ENCODE data around the gene FES. TPM values are rescaled to one million over a fixed set of nuclear protein-coding genes. Genes with fewer than 3 reads are reported as not detected.

FES gene
- polyA plus RNA-seq, 1 experiment: 5.5 TPM

DNA sequence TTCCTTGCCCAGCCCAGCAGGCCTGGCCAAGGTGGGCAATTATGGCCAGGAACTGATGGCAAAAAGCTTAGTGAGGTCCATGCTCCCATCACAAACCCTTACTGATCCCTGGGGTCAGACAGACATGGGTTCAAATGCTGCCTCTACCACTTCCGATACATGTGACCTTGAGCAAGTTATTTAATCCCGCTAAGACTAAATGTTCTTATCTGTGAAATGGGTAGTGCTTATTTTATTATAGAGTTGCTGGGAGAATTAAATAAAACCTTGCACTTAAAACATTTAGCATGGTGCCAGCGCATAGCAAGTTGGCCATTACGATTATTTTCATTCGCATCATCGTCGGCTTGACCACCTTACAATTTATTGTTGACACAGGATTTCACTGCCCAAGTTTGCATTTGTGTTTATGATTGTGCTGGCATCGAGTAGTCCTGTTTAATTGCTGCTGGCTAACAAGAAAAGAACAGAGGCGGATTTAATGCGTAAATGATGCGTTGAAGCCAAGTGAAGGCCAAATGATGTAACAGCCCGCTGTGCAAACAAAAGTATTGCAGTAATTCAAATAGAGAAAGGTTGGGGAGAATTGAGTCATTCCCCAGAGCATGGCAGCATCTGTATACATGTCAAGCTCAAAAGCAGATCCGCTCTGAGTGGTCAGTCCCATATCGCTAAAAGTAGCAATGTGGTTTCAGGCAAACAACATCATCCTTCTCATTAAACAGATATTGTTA, 23.2 kb upstream of the FES start:
- CTCF ChIA-PET: no interaction called here
- POLR2A ChIA-PET: no interaction called here
- H3K27ac ChIP-seq (ENCODE audit: low read depth, low read length): no peak overlapping the region
- H3K9me3 ChIP-seq (ENCODE audit: control insufficient read depth, insufficient read depth, low read length): no peaks in the 10 kb centered on the region
- no peak overlapping the region for H3K4me3 ChIP-seq (ENCODE audit: low read depth, low read length)
- no peaks in the 10 kb centered on the region for H3K27me3 ChIP-seq (ENCODE audit: control insufficient read depth, insufficient read depth, low read length)
- no peak for DNase-seq (ENCODE audit: low read depth, low spot score)
- TF ChIP-seq, protein P1, sequence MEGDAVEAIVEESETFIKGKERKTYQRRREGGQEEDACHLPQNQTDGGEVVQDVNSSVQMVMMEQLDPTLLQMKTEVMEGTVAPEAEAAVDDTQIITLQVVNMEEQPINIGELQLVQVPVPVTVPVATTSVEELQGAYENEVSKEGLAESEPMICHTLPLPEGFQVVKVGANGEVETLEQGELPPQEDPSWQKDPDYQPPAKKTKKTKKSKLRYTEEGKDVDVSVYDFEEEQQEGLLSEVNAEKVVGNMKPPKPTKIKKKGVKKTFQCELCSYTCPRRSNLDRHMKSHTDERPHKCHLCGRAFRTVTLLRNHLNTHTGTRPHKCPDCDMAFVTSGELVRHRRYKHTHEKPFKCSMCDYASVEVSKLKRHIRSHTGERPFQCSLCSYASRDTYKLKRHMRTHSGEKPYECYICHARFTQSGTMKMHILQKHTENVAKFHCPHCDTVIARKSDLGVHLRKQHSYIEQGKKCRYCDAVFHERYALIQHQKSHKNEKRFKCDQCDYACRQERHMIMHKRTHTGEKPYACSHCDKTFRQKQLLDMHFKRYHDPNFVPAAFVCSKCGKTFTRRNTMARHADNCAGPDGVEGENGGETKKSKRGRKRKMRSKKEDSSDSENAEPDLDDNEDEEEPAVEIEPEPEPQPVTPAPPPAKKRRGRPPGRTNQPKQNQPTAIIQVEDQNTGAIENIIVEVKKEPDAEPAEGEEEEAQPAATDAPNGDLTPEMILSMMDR (IDR thresholded peaks at IDR 0.05; ENCODE audit: low read depth, low read length): no peak

DNA sequence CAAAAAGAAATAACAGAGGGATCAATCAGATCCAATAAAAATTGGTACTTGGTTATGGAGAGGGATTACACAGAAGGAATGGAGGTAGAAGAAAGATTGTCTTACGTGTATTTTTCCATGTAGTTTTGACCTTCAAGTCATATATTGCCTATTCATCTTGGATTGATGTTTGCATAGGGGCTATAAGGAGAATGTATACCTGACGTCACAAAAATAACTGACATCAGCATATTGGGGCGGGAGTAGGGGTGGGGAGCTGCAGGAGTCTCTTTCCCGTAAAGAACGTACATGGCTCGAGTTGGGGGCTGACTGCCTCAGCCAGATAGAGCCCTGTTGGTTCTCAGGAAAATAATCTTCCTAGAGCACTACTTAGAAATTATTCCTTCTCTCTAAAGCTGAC, 21.8 kb upstream of the FES start:
- no peak for DNase-seq (ENCODE audit: low read depth, low spot score)
- TF ChIP-seq, protein P1 (IDR thresholded peaks at IDR 0.05; ENCODE audit: low read depth, low read length): no peak
- no peaks in the 10 kb centered on the region for H3K27me3 ChIP-seq (ENCODE audit: control insufficient read depth, insufficient read depth, low read length)
- no peak overlapping the region for H3K4me3 ChIP-seq (ENCODE audit: low read depth, low read length)
- H3K9me3 ChIP-seq (ENCODE audit: control insufficient read depth, insufficient read depth, low read length): no peaks in the 10 kb centered on the region
- POLR2A ChIA-PET: no interaction called here
- H3K27ac ChIP-seq (ENCODE audit: low read depth, low read length): no peak overlapping the region
- CTCF ChIA-PET: no interaction called here

DNA sequence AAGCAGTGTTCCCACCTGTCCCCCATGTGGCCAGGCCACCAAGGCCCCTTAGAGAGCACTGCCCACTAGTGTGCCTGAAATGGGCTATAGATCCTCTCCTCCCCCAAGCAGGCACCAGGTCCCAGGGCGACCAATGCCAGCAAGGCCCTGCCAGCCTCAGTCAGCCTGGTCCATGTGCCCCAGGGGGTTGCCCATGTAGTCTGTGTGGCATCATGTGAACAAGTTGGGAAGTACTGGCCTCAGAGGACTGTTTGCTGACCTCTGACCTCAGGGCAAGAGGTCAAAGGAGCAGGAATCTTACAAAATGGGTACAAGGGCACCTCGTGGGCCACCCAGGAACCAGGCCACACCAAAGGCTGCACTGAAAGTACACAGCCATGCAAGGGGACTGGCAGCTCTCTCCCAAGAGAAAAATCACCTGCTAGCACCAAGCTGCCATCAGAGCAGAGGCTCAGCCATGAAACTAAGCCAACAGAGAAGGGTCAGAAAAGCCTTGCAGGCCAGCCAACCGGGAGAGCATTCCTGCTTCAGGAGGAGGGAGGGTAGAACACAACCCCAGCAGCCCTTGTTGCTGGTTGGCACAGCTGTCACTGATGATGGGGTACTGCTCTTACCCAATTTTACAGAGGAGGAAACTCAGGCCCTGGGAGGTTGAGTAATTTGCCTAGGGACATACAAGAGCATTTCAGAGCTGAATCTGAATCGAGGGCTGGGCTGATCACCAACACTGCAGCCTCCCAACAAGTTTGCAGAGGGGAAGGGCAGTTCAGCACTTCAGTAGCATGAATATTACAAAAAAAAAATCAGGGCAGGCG, 21.1 kb upstream of the FES start:
- TF ChIP-seq, protein P1 (IDR thresholded peaks at IDR 0.05; ENCODE audit: low read depth, low read length): no peak
- POLR2A ChIA-PET: no interaction called here
- Histone ChIP-seq H3K4me3 (ENCODE audit: low read depth, low read length) (no peak overlapping the region), H3K27me3 (ENCODE audit: control insufficient read depth, insufficient read depth, low read length) (no peaks in the 10 kb centered on the region), H3K9me3 (ENCODE audit: control insufficient read depth, insufficient read depth, low read length) (no peaks in the 10 kb centered on the region), H3K27ac (ENCODE audit: low read depth, low read length) (no peak overlapping the region)
- CTCF ChIA-PET: interaction anchor here (1.0 to 1.6 kb wide), 2 partner anchors 69 to 215 kb away, joined by 3 read pairs; partner anchors contain the start of gene HDDC3
- DNase-seq (ENCODE audit: low read depth, low spot score): no peak

DNA sequence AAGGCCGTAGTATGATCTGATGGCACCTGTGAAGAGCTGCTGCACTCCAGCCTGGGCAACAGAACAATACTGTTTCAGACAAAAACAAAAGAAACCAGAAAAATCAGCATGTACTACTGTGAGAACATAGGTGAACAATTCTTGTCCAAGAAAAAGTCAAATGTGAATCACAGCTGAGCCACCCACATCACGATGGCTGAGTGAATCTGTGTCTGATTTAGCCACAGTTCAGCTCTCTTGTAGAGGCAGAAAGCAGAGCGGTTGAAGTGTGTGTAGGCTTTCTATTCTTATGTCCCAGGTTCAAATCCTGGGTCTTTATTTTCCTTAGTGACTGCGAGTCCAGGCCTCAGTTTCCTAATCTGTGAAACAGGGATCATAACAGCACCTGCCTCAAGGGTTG, 20.3 kb upstream of the FES start:
- ChIA-PET POLR2A (no interaction called here), CTCF (interaction anchor here (1.0 to 1.6 kb wide), 2 partner anchors 68 to 216 kb away, joined by 3 read pairs; partner anchors contain the start of gene HDDC3)
- H3K27ac ChIP-seq (ENCODE audit: low read depth, low read length): no peak overlapping the region

More for the DNA sequence above, 20.3 kb upstream of the FES start:
- H3K27me3 ChIP-seq (ENCODE audit: control insufficient read depth, insufficient read depth, low read length): no peaks in the 10 kb centered on the region
- TF ChIP-seq, protein P1 (IDR thresholded peaks at IDR 0.05; ENCODE audit: low read depth, low read length): no peak
- no peaks in the 10 kb centered on the region for H3K9me3 ChIP-seq (ENCODE audit: control insufficient read depth, insufficient read depth, low read length)
- H3K4me3 ChIP-seq (ENCODE audit: low read depth, low read length): no peak overlapping the region
- DNase-seq (ENCODE audit: low read depth, low spot score): no peak

Data from AG04450 (cell line).